OCI-M2 (cell line): ENCODE data around the gene FZD2.

Experiments used
- DNase-seq: peaks from one replicate; lab custom pipeline; 2025; ENCODE audit not compliant: unreplicated experiment; lab: John Stamatoyannopoulos, UW

The FZD2 gene

GRCh38 chr17:44606658-44607057 is 49.4 kb downstream of the FZD2 start:
- DNase-seq: no peak

GRCh38 chr17:44607836-44608690 is 50.8 kb downstream of the FZD2 start:
- no peak for DNase-seq

DNA sequence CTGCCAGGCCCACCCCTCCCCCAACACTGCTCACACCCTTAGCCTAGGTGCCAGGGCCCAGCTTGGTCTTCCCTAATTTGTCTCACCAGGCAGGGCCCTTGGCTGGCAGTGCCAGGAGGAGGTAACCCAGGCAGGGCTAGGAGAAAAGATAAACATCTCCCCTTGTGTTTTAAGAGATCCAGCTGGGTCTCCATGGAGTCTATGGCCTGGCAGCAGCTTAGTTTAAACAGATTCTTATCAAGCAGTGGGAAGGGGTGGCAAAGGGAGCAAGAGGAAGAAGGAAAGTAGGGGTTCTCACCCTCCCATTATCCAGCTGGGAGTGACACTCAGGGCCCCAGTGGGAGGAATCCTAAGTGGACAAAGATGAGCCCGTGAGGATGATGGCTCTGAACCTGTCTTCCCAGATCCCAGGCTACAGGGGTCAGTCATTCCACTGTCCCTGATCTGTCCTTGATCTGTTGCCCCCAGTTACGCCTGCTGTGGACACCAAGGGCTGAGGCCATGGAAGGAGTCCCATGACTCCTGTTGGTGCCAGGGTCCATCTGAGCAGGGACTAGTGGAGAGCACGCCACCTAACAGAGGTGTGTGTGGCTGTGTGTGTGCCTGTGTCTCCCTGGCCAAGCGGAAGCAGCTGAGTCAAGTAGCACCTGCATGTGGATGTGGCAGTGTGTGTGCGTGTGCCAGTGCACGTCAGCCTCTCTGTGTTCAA is 51.6 kb downstream of the FZD2 start:
- no peak for DNase-seq

- no peak for DNase-seq
Observed at GRCh38 chr17:44610331-44610730, 53.0 kb downstream of the FZD2 start.
